Mammary epithelial cell (primary cell): Measurements from ENCODE around the gene CYSRT1.

Experiments used
- EZH2 ChIP-seq: IDR thresholded peaks from 2 replicates; pipeline ENCODE4 v1.6.1; 2012; ENCODE audit warnings: low read length, inconsistent platforms, borderline replicate concordance
- TF ChIP-seq, protein P1 (sequence below), 2 donors: IDR thresholded peaks in 1 of 2; conservative IDR thresholded peaks in 1 of 2; 2 replicates each; pipeline ENCODE4 v1.5.1; 2011 to 2012; ENCODE audit warnings: inconsistent platforms in 2 of 2, low read length in 2 of 2, mild to moderate bottlenecking in 2 of 2, control low read depth in 1 of 2, low read depth in 1 of 2; ENCODE audit not compliant: insufficient read depth in 1 of 2; ENCODE audit errors: extremely low read depth in 1 of 2

DNA sequence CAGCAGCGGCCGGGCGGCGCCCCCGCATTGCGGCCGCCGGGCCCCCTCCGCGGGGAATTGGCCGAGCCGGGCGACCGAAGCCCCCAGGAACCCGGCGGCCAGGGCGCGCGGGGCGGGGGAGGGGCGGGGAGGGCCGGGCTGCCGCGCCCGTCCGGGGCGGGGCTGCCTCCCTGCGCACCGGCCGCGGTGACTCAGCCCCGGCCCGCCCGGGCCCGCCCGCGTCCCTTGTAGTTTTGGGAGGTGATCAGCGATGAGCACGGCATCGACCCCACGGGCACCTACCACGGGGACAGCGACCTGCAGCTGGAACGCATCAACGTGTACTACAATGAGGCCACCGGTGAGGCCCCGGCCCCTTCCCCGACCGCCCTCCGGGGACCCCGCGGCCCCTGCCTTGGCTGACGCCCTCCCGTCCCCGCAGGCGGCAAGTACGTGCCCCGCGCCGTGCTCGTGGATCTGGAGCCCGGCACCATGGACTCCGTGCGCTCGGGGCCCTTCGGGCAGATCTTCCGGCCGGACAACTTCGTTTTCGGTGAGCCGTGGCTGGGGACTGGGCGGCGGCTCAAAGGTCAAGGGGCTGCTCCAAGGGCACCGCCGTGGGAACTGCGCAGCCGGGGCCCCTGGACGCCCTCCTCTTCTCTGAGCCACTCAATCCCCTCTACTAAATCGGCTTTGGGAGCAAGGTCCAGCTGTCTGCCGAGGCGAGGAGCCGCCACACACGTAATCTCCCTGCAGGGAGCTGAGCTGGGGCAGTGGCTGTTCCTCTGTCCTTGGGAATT, 16.7 kb downstream of the CYSRT1 start:
- TF ChIP-seq, protein P1, sequence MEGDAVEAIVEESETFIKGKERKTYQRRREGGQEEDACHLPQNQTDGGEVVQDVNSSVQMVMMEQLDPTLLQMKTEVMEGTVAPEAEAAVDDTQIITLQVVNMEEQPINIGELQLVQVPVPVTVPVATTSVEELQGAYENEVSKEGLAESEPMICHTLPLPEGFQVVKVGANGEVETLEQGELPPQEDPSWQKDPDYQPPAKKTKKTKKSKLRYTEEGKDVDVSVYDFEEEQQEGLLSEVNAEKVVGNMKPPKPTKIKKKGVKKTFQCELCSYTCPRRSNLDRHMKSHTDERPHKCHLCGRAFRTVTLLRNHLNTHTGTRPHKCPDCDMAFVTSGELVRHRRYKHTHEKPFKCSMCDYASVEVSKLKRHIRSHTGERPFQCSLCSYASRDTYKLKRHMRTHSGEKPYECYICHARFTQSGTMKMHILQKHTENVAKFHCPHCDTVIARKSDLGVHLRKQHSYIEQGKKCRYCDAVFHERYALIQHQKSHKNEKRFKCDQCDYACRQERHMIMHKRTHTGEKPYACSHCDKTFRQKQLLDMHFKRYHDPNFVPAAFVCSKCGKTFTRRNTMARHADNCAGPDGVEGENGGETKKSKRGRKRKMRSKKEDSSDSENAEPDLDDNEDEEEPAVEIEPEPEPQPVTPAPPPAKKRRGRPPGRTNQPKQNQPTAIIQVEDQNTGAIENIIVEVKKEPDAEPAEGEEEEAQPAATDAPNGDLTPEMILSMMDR (conservative IDR thresholded peaks at IDR 0.05 in 1 of 2, IDR thresholded peaks at IDR 0.05 in 1 of 2; ENCODE audit: extremely low read depth in 1 of 2, insufficient read depth in 1 of 2, low read depth in 1 of 2, low read length in 2 of 2), result no peak
- no peak for TF ChIP-seq EZH2
